K562 (cell line): ENCODE results near the gene MAP1LC3B. TPM values are rescaled to one million over a fixed set of nuclear protein-coding genes. Genes with fewer than 3 reads are reported as not detected.

ENCODE experiments used
- JUN ChIP-seq, 2 experiments: sonication (generic) in 1 of 2; formaldehyde crosslinking in 1 of 2; IDR thresholded peaks; 2 replicates each; pipeline versions ENCODE4 v1.6.1 to v1.8.0; 2012 to 2022; ENCODE audit warnings: borderline replicate concordance in 2 of 2, mild to moderate bottlenecking in 2 of 2, improper control_type of control experiment in 1 of 2, low read depth in 1 of 2, low read length in 1 of 2, missing genetic modification reagents in 1 of 2
- MGA ChIP-seq: fragments of 450-650 bp; IDR thresholded peaks from 2 replicates; pipeline ENCODE4 v1.6.1; 2016; ENCODE audit warnings: mild to moderate bottlenecking, moderate library complexity
- MNT ChIP-seq, 2 experiments: fragments of 450-650 bp; conservative IDR thresholded peaks; 2 replicates each; pipeline ENCODE4 v1.6.1; 2017; ENCODE audit warnings: mild to moderate bottlenecking in 2 of 2, moderate library complexity in 2 of 2
- POLR2A ChIP-seq: fragments of 450-650 bp; conservative IDR thresholded peaks from 2 replicates; pipeline ENCODE4 v1.6.1; 2016
- TEAD1 ChIP-seq, 2 experiments: fragments of 450-650 bp in 1 of 2; sonication (generic) in 1 of 2; formaldehyde crosslinking; IDR thresholded peaks; 2 replicates each; pipeline versions ENCODE4 v1.4.0 to v1.8.0; 2020 to 2022; ENCODE audit warnings: mild to moderate bottlenecking in 2 of 2, missing genetic modification reagents in 1 of 2
- WHSC1 ChIP-seq: IDR thresholded peaks from one replicate; pipeline ENCODE4 v1.6.1; 2012; ENCODE audit warnings: low read length, control low read depth, inconsistent platforms
- ZFX ChIP-seq: sonication (generic); formaldehyde crosslinking; IDR thresholded peaks from 2 replicates; pipeline ENCODE4 v1.8.0; 2022; ENCODE audit warnings: mild to moderate bottlenecking, missing genetic modification reagents, moderate library complexity
- ZNF121 ChIP-seq: sonication (generic); formaldehyde crosslinking; conservative IDR thresholded peaks from 2 replicates; pipeline ENCODE4 v1.8.0; 2022; ENCODE audit warnings: missing genetic modification reagents
- polyA plus RNA-seq, 8 experiments: library from polyadenylated mRNA; depleted of rRNA in 4 of 8; stranded (reverse) in 5 of 8; unstranded in 3 of 8; fragments of >200 nt; fragmentation: Nextera tagmentation in 2 of 8; fragmentation: Illumina TruSeq in 1 of 8; extraction: Ambion mirVana in 2 of 8; extraction: Trizol in 1 of 8; gene quantifications; 2 replicates each; pipeline versions ENCODE4 v1.2.1 to v1.2.3, GENCODE V29; 2011 to 2014; ENCODE audit warnings: inconsistent platforms in 1 of 8, missing spikeins in 1 of 8
- total RNA-seq, 7 experiments: library from RNA; depleted of rRNA in 6 of 7; stranded (reverse); fragments of >200 nt in 6 of 7; fragmentation: Illumina TruSeq in 2 of 7; extraction: Trizol in 2 of 7; gene quantifications; 2 replicates each; pipeline versions ENCODE4 v1.2.1 to v1.2.3, GENCODE V29; 2011 to 2021; ENCODE audit warnings: low replicate concordance in 1 of 7
- TF ChIP-seq, protein P1 (sequence below): fragments of 450-650 bp; IDR thresholded peaks from 2 replicates; pipeline ENCODE4 v1.6.1; 2017; ENCODE audit warnings: antibody characterized with exemption, mild to moderate bottlenecking

The MAP1LC3B gene
- total and polyA plus RNA-seq, 9 of the 15 experiments (the other 6 are each of a cell fraction or from before 2014, with no cell fraction given): 16.0 to 81.5 (median 36.7) TPM

GRCh38 chr16:87384162-87384874, 7.8 kb upstream of the MAP1LC3B start (continued):
- TF ChIP-seq MGA (peak; percentile 81), TEAD1 (CRISPR knock-in tag; IDR thresholded peaks at IDR 0.05) (peak in 1 of 2 experiments; percentile 67; a peak in 1 of 4 replicates), MNT (conservative IDR thresholded peaks at IDR 0.05) (peak in 1 of 2 experiments; percentile 61; a peak in 2 of 4 replicates), ZFX (CRISPR knock-in tag) (peak; percentile 91), ZNF121 (CRISPR knock-in tag) (peak; percentile 99), JUN (IDR thresholded peaks at IDR 0.05; ENCODE audit: borderline replicate concordance, low read depth, low read length) (no peak), JUN (CRISPR knock-in tag; IDR thresholded peaks at IDR 0.05; ENCODE audit: borderline replicate concordance) (peak; percentile 61; the same call in 1 of the 2 replicates), WHSC1 (no peak), POLR2A (peak; percentile 61; the same call in 1 of the 2 replicates)
- TF ChIP-seq, protein P1, sequence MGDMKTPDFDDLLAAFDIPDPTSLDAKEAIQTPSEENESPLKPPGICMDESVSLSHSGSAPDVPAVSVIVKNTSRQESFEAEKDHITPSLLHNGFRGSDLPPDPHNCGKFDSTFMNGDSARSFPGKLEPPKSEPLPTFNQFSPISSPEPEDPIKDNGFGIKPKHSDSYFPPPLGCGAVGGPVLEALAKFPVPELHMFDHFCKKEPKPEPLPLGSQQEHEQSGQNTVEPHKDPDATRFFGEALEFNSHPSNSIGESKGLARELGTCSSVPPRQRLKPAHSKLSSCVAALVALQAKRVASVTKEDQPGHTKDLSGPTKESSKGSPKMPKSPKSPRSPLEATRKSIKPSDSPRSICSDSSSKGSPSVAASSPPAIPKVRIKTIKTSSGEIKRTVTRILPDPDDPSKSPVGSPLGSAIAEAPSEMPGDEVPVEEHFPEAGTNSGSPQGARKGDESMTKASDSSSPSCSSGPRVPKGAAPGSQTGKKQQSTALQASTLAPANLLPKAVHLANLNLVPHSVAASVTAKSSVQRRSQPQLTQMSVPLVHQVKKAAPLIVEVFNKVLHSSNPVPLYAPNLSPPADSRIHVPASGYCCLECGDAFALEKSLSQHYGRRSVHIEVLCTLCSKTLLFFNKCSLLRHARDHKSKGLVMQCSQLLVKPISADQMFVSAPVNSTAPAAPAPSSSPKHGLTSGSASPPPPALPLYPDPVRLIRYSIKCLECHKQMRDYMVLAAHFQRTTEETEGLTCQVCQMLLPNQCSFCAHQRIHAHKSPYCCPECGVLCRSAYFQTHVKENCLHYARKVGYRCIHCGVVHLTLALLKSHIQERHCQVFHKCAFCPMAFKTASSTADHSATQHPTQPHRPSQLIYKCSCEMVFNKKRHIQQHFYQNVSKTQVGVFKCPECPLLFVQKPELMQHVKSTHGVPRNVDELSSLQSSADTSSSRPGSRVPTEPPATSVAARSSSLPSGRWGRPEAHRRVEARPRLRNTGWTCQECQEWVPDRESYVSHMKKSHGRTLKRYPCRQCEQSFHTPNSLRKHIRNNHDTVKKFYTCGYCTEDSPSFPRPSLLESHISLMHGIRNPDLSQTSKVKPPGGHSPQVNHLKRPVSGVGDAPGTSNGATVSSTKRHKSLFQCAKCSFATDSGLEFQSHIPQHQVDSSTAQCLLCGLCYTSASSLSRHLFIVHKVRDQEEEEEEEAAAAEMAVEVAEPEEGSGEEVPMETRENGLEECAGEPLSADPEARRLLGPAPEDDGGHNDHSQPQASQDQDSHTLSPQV: 0 out of 2 replicates have a peak, but pooled peaks have one; percentile 48
